HG02571 (cell line): ENCODE results near the gene HSF5.
"Not testable (repeated sequence)": the region's sequence is repeated elsewhere in the genome, so short reads cannot be mapped to it uniquely, and the experiment has no call there.

Experiments used
- ATAC-seq: cut with Tn5 transposase; IDR thresholded peaks from one replicate; pipeline ENCODE4 v1.9.1; 2021; ENCODE audit warnings: mild to moderate bottlenecking, moderate library complexity; ENCODE audit not compliant: unreplicated experiment

The HSF5 gene

DNA sequence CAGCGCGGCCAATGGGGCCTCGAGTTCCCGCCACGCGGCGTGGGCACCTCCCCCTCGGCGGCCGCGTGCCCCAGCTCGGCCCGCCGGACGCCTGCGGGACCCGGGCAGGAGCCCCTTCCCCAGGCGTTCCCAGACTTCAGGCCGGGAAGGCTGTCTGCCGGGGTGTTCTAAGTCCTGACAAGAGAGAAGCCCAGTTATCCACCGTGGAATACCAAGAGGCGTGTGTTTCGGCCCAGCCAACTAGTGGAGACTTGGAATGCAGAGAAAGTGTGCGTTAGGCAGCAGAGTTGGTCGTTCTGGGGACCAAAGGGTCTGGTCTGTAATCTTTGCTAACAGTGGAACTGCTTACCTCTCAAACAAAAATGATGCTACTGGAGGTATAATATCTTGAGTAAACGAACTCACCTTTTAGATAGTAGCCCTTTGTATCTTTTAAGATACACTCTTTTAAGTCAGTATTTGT is 251 bp upstream of the HSF5 start:
- no peak for ATAC-seq

DNA sequence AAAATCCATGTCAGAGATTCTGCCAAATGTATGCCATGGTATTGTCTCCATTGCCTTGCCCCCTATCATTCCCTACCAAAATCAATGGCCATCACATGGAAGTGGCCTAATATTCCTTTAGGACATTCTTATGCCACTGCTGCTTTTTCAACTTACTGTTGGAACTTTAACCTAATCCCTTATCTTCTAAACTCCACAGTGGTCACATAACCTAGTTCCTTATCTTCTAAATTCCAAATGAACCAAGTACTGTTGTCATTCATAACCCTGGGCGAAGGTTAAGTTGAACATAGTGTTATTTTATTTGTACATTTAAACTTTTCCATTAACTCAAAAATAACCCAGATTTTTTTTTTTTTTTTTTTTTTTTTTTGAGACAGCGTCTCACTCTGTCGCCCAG is 3.6 kb downstream of the HSF5 start:
- ATAC-seq, result no peak

DNA sequence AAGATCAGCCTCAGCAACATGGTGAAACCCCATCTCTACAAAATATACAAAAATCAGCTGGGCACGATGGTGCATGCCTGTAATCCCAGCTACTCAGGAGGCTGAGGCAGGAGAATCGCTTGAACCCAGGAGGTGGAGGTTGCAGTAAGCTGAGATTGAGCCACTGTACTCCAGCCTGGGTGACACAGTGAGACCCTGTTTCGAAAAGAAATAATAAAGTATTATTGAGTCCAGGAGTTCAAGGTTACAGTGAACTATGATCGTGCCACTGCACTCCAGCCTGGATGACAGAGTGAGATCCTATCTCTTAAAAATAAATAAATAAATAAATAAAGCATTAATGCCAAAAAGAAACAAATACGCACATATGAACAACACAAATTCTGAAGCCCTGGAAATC is 6.4 kb downstream of the HSF5 start:
- ATAC-seq, result not testable (repeated sequence)

DNA sequence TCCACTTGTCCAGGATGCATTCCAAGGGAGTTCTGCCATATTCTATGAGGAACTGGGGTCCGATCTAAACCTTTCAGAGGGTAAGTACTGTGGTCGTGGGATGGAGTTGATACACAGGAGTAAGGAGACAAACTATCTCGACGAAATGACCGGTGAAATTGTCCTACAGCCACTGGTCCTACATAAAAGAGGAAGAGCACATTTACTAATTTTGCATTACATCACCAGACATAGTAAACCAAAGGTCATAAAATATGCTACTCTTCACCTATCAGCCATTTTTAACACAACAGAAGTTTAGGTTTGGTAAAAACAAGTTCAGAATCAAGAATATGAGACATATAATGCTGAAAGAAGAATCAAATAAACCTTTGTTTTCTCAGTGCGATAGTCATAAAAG is 8.1 kb downstream of the HSF5 start:
- no peak for ATAC-seq

DNA sequence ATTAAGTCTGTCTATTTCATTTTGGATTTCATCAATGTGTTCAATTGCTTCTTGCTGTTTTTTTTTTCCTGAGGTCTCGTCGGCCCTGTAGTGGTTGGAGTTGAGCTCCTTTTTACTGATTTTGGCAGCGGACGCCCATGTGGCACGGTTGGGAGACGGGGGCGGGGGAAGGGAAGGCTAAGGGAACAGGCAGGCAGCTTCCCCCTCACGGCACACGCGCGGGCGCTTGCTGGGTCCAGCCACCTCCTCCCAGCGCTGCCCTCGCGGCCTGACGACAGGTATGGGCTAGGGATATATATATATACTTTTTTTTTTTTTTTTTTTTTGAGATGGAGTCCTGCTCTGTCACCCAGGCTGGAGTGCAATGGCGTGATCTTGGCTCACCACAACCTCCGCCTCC is 11.4 kb downstream of the HSF5 start:
- no peak for ATAC-seq

DNA sequence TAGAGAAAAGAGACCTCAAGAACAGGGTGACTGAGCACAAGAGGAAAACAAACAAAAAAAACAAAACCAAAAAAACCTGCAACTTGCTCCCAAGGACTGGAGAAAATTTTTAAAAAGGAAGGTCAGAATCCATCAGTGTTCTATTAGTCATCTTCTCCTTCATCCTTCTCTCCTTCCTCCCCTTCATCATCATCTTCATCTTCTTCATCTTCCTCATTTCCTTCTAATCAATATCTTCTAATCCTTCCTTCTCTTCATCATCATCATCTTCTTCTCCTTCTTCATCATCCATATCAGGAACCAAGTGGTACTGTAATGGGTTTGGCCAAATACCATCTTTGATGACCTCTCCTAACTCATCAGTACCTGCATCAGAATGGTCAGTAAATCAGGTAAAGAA is 12.2 kb downstream of the HSF5 start:
- no peak for ATAC-seq

DNA sequence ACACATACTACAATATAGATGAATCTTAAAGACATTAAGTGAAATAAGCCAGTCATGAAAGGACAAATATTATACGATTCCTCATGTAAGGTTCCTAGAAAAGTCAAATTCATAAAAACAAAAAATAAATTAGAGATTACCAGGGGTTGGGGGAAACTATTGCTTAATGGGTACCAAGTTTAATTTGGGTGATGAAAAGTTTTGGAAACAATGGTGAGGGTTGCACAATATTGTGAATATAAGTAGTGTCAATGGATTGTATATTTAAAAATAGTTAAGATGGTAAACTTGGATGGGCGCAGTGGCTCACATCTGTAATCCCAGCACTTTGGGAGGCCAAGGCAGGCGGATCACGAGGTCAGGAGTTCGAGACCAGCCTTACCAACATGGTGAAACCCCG is 17.9 kb downstream of the HSF5 start:
- no peak for ATAC-seq

DNA sequence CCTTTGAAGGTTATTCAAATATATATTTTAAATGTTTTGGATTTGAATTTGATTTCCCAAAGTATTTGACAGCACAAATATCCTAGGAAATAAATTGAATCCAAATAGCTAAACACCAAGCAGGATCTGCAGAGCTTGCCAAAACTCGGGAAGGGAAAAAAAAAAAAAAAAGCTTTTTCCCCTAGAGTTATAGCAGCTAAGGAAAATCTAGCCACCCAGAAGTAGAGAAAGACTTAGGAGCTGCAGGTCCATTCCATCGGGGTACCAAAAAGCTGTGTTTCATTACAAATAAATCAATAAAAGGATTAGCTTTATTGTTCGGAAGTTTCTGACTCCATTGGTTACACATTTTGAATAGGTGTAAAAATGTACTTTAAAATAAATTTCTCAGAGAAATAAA is 19.3 kb downstream of the HSF5 start:
- no peak for ATAC-seq

DNA sequence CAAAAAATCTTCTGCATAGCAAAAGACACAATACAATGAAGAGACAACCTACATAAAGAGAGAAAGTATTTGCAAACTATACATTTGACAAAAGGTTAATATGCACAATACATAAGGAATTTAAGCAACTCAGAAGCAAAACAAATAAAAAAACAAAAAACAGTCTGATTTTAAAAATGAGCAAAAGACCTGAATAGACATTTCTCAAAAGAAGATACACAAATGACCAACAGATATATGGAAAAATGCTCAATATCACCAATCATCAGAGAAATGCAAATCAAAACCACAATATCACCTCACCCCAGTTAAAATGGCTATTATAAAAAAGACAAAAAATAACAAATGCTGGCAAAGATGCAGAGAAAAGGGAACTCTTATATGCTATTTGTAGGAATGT is 32.7 kb downstream of the HSF5 start:
- no peak for ATAC-seq

DNA sequence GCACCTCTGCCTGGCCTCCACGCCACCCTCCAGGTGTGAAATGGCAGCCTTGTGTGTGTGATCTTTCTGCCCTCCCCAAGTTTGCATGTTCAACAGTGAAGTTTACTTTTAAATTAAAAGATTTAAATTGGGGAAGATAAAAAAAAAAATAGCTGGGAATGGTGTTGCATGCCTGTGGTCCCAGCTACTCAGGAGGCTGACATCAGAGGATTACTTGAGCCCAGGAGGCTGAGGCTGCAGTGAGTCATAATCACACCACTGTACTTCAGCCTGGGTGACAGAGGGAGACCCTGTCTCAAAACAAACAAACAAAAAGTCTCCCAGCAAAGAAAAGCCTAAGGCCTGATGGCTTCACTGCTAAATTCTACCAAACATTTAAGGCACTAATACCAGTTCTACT is 35.5 kb downstream of the HSF5 start:
- ATAC-seq, result no peak

DNA sequence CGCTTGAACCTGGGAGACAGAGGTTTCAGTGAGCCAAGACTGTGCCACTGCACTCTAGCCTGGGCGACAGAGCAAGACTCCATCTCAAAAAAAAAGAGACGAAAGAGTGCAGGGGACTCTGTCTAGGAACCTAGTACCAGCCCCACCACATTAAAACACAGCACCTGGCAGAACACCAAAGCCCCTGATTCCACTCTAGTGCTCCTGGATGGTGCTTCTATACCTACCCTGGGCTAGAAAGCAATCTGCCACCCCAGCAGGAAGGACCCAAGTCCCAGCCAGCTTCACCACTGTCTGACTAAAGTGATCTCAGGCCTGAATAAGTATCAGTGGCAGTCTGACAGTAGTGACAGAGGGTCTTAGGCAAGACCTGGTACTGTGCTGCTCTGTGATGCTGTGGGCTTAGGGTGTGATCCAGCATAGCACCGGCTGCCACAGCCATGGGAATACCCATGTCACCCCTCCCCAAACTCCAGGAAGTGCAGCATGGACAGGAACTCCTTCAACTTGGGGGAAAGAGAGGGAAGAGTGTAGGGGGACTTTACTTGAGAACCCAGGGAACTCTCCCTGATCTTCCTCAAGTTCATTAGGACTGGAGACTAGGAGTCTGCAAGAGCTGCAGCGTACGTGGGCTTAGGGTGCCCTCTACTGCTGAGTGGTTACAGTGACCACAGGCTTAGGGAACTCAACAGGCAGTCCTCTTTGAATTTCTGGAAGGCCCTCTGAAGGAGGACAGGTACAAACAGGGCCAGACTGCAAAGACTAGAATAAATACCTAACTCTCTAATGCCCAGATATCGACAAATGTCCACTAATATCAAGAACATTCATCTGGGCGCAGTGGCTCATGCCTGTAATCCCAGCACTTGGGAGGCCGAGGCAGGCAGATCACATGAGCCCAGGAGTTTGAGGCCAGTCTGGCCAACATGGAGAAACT is 40.9 kb downstream of the HSF5 start:
- ATAC-seq, result no peak

DNA sequence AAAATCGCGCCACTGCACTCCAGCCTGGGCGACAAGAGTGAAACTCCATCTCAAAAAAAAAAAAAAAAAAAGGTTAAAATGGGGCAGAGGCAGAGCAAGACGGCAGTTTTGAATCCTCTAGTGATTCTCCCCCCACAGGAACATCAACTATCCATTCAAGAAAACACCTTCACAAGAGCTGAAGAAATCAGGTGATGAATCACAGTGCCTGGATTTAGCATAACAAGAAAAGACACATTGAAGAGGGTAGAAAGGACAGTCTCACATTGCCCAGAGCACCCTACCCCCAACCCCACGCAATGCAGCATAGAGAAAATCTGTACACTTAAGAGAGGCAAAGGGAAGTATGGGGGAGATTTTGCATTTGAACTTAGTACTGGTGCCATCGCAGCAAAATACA is 42.1 kb downstream of the HSF5 start:
- ATAC-seq, result no peak

DNA sequence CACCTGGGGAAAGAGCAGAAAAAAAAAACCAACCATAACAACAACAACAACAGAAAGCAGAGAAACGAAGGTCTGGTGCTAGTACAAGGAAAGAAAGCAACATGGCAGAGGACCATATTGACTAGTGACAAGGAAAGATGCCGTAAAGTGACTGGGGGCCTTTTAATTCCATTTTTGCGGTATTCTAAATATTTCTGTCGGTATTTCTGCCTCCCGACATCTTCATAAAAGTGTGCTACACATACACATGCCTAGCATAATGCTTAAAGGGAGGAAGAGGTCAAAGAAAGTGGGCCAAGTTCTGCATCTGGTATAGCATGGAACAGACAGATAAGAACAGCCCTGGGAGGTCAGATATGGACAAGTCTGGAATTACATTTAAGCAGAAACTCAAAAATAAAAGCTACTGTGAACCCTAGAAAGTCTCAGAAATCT is 51.4 kb downstream of the HSF5 start:
- no peak for ATAC-seq

DNA sequence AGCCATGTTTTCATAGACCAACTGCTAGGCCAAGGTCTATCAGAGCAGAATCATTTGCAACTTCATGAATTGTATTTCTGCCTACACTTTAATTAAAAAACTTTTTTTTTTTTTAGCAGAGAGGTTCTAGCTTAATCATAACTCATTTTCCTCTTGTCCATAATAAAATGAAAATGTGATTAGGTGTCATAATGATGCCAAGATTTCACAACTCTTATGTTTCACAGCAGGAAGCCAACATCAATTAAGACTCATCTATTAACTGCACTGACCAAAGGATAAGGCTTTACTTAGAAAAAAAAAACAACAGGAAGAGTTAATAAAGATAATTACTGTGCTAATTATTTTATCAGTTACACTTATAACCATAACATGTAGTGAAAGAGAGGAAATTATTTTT is 52.0 kb downstream of the HSF5 start:
- no peak for ATAC-seq

DNA sequence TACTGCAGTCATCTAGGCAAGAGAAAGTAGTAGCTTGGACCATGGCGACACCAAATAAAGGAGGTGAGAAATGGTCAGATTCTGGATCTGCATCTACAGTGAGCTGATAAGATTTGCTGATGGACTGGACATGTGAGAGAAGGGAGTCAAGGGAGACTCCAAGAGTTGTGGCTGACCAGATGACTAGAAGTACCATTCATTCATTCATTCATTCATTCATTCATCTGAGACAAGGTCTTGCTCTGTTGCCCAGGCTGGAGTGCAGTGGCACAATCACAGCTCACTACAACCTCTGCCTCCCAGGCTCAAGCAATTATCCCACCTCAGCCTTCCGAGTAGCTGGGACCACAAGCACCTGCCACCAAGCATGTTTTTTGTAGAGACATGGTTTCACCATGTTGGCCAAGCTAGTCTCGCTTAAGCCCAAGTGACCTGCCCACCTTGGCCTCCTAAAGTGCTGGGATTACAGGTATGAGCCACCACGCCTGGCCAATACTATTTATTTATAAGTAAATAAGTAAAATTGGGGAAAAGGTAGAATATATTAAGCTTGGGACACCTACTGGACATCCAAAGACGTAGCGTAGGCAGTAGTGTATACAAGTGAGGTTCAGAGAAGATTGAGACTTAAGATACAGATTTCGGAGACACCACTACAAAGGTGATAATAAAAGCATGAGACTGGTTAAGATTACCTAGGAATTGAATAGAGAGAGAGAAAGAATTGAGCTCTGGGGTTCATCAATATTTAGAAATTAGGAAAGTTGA is 55.2 kb downstream of the HSF5 start:
- ATAC-seq, result no peak

DNA sequence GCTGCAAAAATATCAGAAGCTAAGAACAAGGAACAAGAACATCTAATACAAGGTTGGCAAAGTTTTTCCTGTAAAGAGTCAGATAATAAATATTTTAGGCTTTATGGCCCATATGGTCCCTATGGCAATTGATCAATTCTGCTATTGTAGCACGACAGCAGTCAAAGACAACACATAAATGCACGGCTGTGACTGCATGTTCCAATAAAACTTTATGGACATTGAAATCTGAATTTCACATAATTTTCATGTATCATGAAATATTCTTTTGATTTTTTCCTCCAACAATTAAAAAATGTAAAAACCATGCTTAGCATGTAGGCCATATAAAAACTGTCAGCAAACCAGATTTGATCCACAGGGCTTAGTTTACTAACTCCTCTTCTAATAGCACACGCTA is 60.4 kb downstream of the HSF5 start:
- no peak for ATAC-seq

DNA sequence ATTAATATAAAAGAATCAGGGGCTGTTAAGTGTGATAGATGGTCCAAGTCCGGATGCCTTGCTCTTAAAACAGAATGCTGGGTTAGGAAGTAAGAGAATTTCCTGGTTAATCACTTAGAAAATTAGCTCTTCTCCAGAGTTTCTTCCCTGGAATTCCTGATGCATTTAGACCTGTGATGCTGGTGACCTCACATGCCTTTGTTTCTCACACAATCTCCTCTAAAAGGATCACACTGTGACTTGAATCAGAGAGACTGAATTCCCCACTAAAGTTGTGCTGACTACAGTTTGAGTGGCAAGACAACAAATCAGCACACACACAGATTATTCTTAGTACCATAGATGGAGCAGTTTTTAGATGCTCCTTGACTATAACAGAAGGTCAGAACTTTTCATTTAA is 66.5 kb downstream of the HSF5 start:
- no peak for ATAC-seq

DNA sequence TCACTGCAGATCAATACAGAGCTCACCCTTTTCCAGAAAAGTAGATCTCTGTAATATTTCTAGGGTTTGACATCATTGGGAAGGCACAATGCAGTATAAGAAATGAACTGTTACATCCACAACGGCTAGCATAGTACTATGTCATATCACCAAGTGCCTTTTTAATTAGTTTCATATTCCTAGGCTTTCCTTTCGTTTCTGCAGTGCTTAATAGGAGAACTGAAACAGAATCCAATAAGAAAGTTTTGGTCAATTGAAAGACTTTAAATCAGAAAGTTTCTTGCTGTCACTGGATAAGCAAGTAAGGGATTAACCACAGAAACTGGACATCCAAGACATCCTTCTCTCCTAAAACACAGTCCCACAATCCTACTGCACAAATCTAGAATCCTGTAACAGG is 67.4 kb downstream of the HSF5 start:
- no peak for ATAC-seq

DNA sequence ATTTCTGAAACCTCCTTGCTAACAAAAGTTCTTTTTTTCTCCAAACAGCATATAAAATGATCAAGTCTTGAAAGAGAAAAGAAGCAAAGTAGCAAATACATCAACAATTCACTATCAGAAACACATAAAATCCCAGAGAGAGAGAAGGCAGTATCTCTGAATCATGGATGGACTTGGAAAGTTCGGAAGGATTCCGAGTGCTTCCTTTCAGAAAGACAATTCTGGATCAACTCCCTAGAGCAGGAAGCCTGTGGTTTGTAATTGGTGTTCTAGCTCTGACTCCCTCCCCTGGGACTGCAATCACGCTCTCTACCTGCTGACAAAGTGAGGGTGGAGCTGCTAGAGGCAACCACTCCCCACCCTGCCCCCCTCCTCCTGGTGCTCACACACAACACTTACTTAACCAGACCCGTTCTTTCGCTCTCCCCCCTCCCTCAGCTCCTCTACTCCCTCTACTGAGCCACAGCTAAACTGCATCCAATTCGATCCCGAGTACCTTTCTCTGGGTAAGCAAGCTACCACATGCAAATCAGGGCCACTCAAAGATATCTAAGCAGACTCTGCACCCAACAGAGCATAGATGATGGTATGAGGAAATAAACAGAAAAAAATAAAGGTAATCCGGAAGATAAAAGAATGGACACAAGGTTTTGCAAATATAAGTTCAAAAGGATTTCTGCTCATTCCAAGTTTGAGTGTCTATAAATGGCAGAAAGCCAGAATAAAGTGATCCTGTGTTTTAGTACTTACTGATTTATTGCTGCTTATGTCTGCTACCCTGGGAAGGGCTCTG is 70.7 kb downstream of the HSF5 start, which contains the start of gene RNF43:
TSS of gene RNF43 (minus strand) at position 235 of the 793 bp plus-strand sequence. CDS start 1,957 bp downstream, outside the sequence.
- ATAC-seq, result peak; percentile 97

DNA sequence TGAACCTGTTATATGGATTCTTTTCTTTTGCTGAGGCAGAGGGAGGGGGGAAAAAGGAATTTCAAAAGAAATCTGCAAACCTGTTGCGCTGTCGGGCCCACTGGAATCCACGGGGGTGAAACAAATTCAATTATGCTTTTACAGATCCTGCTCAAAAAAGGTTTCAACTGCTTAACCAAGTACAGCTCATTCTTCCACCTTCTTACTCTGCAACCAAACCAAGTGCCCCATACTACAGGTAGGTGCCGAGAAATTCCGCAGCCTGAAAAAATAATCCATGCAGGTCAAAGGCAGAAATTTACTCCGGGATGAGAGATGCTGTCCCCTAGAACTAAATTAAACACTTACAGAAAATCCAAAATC is 71.3 kb downstream of the HSF5 start:
- ATAC-seq, result no peak

DNA sequence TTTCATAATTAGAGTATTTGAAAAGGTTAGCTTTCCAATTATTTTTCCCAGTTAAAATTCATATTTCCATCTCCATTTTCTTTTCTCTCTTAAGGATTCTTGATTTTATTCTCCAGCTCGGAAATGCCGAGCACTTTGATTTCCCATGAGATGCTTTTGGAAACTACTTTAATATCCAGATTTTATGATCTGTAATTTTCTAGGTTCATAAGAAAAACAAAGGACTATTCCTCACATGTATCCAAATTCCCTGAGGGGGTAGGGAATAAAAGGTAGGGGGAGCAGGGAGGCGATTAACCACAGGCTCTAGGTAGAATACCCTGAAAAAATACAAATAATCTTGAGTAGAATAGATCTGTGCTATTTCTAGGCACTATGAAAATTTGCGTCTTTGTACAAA is 71.8 kb downstream of the HSF5 start:
- ATAC-seq, result no peak
